Measurements from ENCODE around the gene PLA2G6. TPM values are rescaled to one million over a fixed set of nuclear protein-coding genes. Genes with fewer than 3 reads are reported as not detected.

PLA2G6 gene
- total and polyA plus RNA-seq, 2 of the 8 experiments (the other 6 are each of a cell fraction or from before 2014, with no cell fraction given): 13.2 to 21.0 TPM

DNA sequence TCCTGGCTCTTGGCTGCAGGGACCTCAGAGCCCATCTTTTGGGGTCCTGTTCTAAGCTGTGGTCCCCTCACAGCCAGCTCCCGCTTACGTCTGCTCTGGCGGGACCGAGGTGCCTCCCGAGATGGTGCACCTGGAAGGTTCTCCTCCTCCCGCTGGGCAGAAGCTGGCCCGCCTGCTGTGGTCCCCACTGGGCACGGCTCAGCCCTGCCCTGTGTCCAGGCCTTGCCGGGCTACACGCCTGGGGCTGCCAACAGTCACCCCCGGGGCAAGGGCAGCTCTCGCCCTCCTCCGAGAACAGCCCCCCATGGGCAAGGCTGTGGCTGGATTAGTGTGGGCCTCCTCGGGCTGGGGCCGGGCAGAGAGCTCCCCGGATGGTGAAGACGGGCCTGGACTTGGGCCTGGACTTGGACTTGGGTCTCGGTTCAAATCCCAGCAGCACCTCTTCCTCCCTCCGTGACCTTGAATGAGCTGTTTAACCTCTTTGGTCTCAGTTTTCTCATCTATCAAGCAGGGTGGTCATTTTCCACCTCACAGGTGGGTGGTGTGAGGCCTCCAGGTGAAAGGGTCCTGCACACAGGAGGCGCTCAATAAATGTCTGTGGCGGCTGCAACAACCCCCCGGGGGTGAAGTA is 72.1 kb downstream of the PLA2G6 start:
- FAIRE-seq (no peak), DNase-seq (ENCODE audit: low read depth in 1 of 2, low spot score in 2 of 2) (no peak)
- Histone ChIP-seq H3K23ac (ENCODE audit: insufficient read length) (no peak overlapping the region), H2BK120ac (replicated peaks; ENCODE audit: low read depth, low read length) (no peak overlapping the region), H3K18ac (ENCODE audit: extremely low read depth, low read length) (no peak overlapping the region), H3K79me2 (ENCODE audit: control insufficient read depth in 1 of 2, insufficient read depth in 2 of 2, low read length in 2 of 2) (no peaks in the 10 kb centered on the region), H3K9me3 (ENCODE audit: insufficient read depth in 2 of 2, low read depth in 1 of 2, low read length in 1 of 2) (no peaks in the 10 kb centered on the region), H3K4ac (replicated peaks; ENCODE audit: insufficient read length, low read depth, low read length) (no peak overlapping the region), H4K5ac (ENCODE audit: insufficient read length, low read depth, low read length) (no peak overlapping the region), H3K9ac (replicated peaks in 1 of 4; ENCODE audit: extremely low read depth in 1 of 4, low read depth in 3 of 4, low read length in 3 of 4) (no peak overlapping the region), H3K79me1 (ENCODE audit: low read depth, low read length) (no peaks in the 10 kb centered on the region), H2BK20ac (ENCODE audit: low read length) (no peak overlapping the region), H3K4me1 (replicated peaks in 1 of 4; ENCODE audit: control insufficient read depth in 3 of 4, insufficient read depth in 4 of 4, low read length in 3 of 4) (peaks cover 0 to 9% (median 7%) of the 10 kb centered on the region in 4 experiments; a peak in 3 of 7 replicates), H3K4me2 (ENCODE audit: insufficient read depth in 1 of 2, low read depth in 2 of 2, low read length in 2 of 2) (no peak overlapping the region), H3K4me3 (ENCODE audit: extremely low read depth in 1 of 4, insufficient read depth in 2 of 4, low read depth in 3 of 4, low read length in 4 of 4) (no peak overlapping the region), H4K8ac (ENCODE audit: extremely low read depth, insufficient read depth, low read length) (peak overlapping the region; percentile 11), H3K36me3 (ENCODE audit: control insufficient read depth in 2 of 4, insufficient read depth in 4 of 4, low read length in 3 of 4) (no peaks in the 10 kb centered on the region), H4K91ac (replicated peaks; ENCODE audit: insufficient read length, low read length) (no peak overlapping the region), H2BK5ac (ENCODE audit: low read depth, low read length) (no peak overlapping the region), H3K14ac (ENCODE audit: insufficient read length) (no peak overlapping the region), H3K27ac (ENCODE audit: low read depth, low read length) (no peak overlapping the region), H2BK12ac (ENCODE audit: low read depth, low read length) (no peak overlapping the region), H3K23me2 (ENCODE audit: low read depth, low read length) (0 out of 2 replicates have a peak, but pooled peaks cover 1% of the 10 kb centered on the region), H3K56ac (replicated peaks; ENCODE audit: insufficient read length, low read depth, low read length) (no peak overlapping the region), H2AK5ac (ENCODE audit: low read depth, low read length) (no peak overlapping the region), H4K20me1 (replicated peaks in 1 of 2; ENCODE audit: control insufficient read depth in 1 of 2, insufficient read depth in 2 of 2, low read length in 2 of 2) (no peaks in the 10 kb centered on the region), H2BK15ac (ENCODE audit: low read length) (no peak overlapping the region), H3K27me3 (replicated peaks in 1 of 4; ENCODE audit: control insufficient read depth in 3 of 4, extremely low read depth in 1 of 4, insufficient read depth in 3 of 4, low read length in 3 of 4) (no peaks in the 10 kb centered on the region), H2AFZ (ENCODE audit: low read length) (no peak overlapping the region)
- CTCF ChIA-PET (ENCODE audit: partially characterized antibody): interaction anchor here (0.6 to 10.2 kb wide), 7 partner anchors 8 to 92 kb away, joined by 3 to 194 read pairs (median 7); partner anchors contain the start of gene MAFF
- 92% methylated on average over 18 of the region's 22 CpGs; no CpG with 5 or more reads in 1 of the 2 experiments for WGBS, 2 experiments (ENCODE audit: extremely low coverage in 1 of 2, insufficient coverage in 1 of 2, insufficient read length in 1 of 2, insufficient replicate concordance in 2 of 2, low coverage in 1 of 2, low lambda C conversion rate in 2 of 2, missing lambda C conversion rate in 1 of 2)
- POLR2A ChIA-PET (ENCODE audit: partially characterized antibody): interaction anchor here (0.6 to 1.4 kb wide), 5 partner anchors 9 to 164 kb away, joined by 3 read pairs; no protein-coding TSS in a partner anchor
- TF ChIP-seq CTBP2 (IDR thresholded peaks at IDR 0.05; ENCODE audit: borderline replicate concordance, insufficient read depth, insufficient read length, low read length) (no peak), JUN (IDR thresholded peaks at IDR 0.05; ENCODE audit: low read depth, low read length) (no peak), POU5F1 (IDR thresholded peaks at IDR 0.05; ENCODE audit: low read depth, low read length) (no peak)
